ENCODE data around the gene CDH20.

Gene CDH20

GRCh38 chr18:61542596-61542995 lies 209.4 kb downstream of the CDH20 start:
- DNase-seq, result no peak

GRCh38 chr18:61543518-61543917 lies 210.3 kb downstream of the CDH20 start:
- no peak for DNase-seq

DNA sequence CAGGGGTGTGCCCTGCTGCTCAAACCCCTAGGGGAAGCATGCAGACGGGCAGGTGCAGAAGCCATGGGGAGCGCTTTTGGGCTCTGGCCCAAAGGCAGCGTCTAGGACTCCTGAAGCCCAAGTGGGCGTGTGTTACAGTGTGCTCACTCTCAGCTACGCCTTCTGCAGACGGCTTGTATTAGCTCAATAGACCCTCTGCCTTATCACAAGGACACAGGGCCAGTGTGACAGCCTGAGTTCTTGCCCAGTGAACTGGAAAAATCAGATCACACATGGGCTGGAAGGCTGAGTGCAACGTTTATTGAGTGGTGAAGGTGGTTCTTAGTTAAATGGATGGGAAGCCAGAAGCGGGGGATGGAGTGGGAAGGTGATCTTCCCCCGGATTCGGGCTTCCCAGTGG lies 210.9 kb downstream of the CDH20 start:
- DNase-seq, result no peak

GRCh38 chr18:61545281-61546245 lies 212.3 kb downstream of the CDH20 start:
- DNase-seq, result no peak

DNA sequence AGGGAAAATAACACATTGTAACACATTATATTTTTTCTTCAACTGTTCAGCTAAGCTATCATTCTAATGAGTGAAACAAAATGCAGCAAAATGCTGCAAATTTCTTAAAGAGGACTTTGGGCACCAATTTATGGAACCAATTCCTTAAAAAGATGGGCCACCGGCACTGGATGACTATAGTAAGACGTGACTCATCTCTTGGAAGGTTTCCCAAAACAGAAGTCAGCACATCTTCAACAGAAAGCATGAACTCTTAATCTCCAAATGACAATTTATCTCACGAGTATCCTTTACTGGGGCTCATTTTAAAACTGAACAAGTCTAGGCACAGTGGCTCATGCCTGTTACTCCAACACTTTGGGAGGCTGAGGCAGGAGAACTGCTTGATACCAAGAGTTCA lies 213.4 kb downstream of the CDH20 start:
- no peak for DNase-seq

DNA sequence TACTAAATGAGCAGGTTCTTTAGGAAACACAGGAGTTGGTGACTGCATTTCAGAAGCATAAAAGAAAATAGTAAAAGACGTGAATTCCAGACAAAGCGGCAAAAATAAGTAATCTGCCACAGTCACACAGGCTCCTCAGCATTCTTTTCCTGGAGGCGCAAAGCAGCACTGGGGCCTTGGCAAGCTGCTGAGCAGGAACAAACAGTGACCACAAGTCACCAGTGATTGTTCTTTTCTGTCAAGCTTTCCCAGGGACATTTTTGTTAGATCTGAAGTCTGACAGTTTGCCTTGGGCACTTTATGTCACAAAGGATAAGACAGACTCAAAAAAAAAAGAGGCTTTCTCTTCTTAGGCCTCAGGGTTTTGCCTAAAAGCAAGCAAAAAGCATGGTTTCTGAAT lies 216.2 kb downstream of the CDH20 start:
- DNase-seq, result no peak

GRCh38 chr18:61549889-61550288 lies 216.7 kb downstream of the CDH20 start:
- no peak for DNase-seq

- no peak for DNase-seq
Observed at GRCh38 chr18:61551586-61551985, 218.4 kb downstream of the CDH20 start.

DNA sequence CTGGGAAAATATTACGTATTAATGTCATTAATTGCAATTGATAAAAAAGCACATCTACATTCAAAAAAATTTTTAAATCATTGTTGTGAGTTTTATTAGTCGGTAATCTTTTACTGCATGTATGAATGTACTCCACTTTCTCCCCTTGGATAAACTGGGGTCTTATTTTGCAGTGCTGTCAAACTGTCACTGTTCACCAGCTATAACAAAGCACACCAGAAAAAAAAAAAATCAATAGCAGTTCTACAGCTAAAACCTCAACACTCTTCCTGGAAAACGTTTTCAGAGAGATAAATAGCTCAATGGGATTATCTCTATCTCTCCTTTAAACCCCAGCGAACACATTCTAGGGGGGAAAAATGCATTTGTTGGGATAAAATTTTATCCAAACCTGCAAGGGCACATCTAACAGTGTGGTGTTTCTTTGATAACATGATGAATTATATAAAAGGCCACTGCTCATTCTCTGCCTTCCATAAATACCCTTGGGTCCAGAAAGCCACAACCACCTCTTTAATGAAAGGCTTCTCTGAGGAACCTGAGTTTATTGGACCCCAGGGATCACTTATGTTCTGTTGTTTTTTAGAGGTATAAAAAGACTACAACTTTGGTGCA lies 219.9 kb downstream of the CDH20 start:
- DNase-seq, result no peak

- no peak for DNase-seq
Observed at GRCh38 chr18:61554117-61554776, 221.0 kb downstream of the CDH20 start.

GRCh38 chr18:61554946-61555361 lies 221.7 kb downstream of the CDH20 start:
- no peak for DNase-seq

DNA sequence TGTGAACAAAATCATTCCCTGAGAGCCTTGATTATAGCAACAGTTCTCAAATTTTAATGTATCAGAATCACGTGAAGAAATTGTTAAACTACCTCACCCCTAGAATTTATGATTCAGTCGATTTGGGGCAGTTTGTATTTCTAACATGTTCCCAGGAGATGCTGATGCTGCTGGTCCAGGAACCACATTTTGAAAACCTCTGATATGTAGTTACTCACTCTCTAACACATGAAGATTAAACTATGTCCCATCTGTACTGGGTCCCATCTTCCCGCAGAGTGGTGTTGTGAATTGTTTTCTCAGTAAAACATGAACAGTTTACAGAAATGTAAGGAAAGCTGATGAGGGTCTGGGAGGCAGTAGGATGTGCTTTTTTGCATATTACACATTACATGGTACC lies 223.1 kb downstream of the CDH20 start:
- no peak for DNase-seq

- DNase-seq, result no peak
Observed at GRCh38 chr18:61556862-61557261, 223.6 kb downstream of the CDH20 start.

DNA sequence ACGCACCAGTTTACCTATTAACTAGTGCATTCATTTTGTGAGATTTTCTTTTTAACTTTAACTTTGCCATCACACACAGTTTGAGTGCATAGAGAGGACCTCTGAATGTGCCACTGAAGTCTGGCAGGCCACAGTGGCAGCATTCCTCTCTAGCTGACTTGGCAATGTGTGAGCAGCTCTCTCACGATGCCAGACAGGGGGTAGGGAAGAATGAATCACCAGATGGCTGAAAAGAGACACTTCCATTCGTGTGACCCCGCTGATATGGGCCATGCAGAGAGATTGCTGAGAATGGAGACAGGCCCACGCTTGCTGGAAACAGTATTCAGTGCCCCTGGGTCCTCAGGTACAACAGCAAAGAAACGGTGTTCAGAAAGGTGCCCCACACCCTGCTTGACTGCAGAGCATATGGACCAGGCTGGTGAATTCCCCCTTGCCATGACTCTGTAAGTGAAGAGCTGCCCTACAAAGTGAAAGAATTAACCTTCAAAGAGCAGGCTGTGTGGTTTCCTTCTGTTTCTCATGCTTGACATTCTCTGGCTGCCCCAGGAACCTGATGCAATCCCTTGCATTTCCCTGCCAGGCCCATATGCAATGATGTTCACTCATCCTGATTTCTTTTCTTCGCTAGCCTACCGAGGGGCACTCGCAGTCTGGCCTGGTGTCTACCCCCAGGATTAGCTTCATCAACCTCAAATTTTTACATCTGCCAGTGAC lies 236.1 kb downstream of the CDH20 start:
- DNase-seq, result no peak

DNA sequence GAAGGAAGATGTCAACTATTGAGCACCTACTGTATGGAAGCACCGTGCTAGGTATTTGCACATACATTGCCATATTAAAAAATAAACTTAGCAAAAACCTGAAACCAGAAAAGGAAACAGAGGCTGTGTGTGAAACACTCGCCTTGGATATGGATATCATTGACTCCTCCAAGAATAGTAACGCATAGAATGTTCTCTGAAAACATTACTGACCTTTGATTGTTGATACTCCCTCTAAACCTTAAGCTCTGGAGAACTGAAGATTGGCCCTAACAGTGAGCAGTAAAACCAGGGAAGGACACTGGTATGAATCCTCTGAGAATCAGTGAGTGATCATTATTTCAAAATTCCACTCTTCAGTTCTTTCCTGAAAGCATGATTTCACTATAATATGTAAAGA lies 236.8 kb downstream of the CDH20 start:
- DNase-seq, result no peak

DNA sequence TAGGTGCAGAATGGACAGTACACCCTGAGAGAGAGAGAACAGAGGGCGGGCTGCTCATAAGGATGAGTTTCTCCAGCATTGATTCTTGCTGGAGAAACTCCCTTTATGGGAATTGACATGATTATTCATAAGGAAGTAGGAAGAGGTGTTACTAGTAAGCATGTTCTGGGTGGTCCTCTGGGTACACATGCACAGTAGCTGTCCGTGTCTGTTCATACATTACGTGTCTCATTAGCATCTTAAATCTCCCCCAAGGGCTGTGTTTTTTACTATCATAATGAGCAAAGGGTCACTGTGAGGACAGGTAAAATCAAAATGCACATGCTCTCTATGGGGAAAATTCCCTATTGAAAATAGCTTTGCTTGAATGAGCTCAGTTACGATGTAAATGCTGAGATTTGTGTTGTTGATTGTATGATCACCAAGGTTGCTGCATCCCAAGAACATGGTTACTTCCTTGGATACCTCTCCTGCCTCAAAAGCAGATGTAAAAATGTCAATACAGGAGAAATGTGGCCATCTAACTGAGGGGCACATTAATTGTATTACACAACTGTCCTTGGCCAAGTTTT lies 238.9 kb downstream of the CDH20 start:
- DNase-seq, result no peak

DNA sequence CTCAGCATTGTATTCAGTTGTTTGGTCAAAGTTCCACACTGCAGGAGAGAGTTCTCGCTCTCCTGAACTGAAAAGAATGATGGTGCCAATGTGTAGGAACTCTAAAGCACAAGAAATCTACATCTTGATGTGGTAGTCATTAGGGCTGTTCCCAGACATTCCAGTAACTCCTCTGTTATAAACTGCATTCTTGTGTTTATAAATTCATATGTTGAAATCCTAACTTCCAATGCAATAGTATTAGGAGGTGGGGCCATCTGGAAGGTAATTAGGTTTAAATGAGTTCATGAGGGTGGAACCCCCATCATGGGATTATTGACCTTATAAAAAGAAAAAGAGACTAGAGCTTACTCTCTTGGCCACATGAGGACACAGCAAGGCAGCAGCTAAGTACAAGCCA lies 239.6 kb downstream of the CDH20 start:
- no peak for DNase-seq

DNA sequence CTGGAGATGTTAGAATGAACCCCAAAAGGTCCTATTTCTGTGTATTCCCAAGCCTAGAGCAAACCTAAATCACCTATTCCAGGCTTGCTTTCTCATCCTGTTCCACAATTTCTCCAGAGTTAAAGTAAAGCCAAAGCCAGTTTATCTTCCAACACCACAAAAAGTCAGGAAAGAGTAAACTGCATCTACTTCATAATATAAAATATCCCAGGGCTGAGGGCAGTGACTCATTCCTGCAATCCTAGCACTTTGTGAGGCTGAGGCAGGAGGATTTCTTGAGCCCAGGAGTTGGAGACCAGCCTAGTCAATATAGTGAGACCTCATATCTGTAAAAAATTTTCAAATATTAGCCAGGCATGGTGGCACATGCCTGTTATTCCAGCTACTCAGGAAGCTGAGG lies 241.4 kb downstream of the CDH20 start:
- DNase-seq, result no peak

GRCh38 chr18:61575419-61575818 lies 242.2 kb downstream of the CDH20 start:
- no peak for DNase-seq

DNA sequence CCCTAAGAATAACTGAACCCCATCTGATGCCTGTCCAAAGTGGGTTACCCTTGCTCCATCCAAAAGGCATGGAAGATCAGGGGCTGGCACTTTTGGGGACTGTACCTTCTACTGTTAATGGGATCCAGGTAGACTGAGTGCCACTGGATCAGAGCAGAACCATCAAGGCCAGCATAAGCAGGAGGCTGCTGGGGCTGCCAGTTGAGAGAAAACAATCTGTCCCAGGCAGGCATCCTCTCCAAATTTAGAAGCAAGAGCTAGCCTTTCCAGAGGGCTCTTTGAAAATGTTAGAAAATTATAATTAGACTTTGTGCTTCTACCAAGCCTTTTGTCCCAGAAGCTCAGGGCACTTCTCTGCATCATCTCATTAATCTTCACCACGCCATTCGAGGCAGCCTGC lies 245.6 kb downstream of the CDH20 start:
- DNase-seq, result no peak

DNA sequence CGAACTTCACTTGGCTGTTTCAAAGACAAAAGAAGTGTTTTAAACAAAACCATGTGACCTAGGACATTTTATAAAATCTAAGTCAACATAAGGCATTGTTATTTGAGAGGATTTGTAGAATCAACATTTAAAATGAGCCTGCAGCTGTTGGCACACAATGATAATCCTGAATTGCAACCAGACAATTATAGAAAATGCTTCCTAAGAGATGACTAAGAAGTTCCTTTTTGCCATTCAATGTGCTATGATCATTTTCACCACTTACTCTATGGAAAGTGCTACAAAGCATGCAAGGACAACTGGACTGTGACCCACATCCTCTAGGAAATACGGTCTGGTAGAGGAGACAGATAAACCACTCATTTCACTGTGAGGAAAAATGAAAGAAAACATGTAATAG lies 246.4 kb downstream of the CDH20 start:
- no peak for DNase-seq

GRCh38 chr18:61580046-61580445 lies 246.8 kb downstream of the CDH20 start:
- DNase-seq, result no peak
